Measurements from ENCODE around the gene OR2T6. TPM values are rescaled to one million over a fixed set of nuclear protein-coding genes. Genes with fewer than 3 reads are reported as not detected.

OR2T6 gene
- total and polyA plus RNA-seq, 9 of the 15 experiments (the other 6 are each of a cell fraction or from before 2014, with no cell fraction given) = not detected

- H3K36me3 ChIP-seq (ENCODE audit: control insufficient read depth, insufficient read depth, low read length) = no peaks in the 10 kb centered on the region
- no peak overlapping the region for H2AFZ ChIP-seq (ENCODE audit: low read depth, low read length)
- no peaks in the 10 kb centered on the region for H3K79me2 ChIP-seq (ENCODE audit: control insufficient read depth, insufficient read depth, low read length)
- BruUV-seq (replicated peaks) = no TSS peak
- no peak overlapping the region for H3K4me2 ChIP-seq (ENCODE audit: insufficient read depth, low read length)
- CTCF ChIA-PET (ENCODE audit: low intra/inter-chr PET ratio) = no interaction called here
- WGBS (ENCODE audit: insufficient coverage, low coverage, missing lambda C conversion rate) = 0% methylated on average over 3 of the region's 3 CpGs
- H3K9me1 ChIP-seq (ENCODE audit: control insufficient read depth, insufficient read depth, low read length) = no peaks in the 10 kb centered on the region
- H4K20me1 ChIP-seq (replicated peaks; ENCODE audit: control insufficient read depth, insufficient read depth, low read length) = no peaks in the 10 kb centered on the region
- FAIRE-seq (no peak), DNase-seq (ENCODE audit: extremely low read depth in 1 of 4, low spot score in 3 of 4) (no peak), ATAC-seq (no peak)
- POLR2A ChIA-PET = no interaction called here
- no peaks in the 10 kb centered on the region for H3K27me3 ChIP-seq (ENCODE audit: control insufficient read depth in 2 of 2, insufficient read depth in 2 of 2, low read length in 2 of 2)
- TF ChIP-seq REST (IDR thresholded peaks at IDR 0.05; ENCODE audit: borderline replicate concordance) (no peak), REST (CRISPR knock-in tag; IDR thresholded peaks at IDR 0.05; ENCODE audit: low read depth) (no peak), CEBPB (tag; IDR thresholded peaks at IDR 0.05) (peak; percentile 35; the same call in 1 of the 2 replicates)
- H3K9ac ChIP-seq (ENCODE audit: insufficient read depth in 1 of 2, low read depth in 2 of 2, low read length in 2 of 2) = no peak overlapping the region
- in situ Hi-C loops (cut with MboI) (no loop called here), intact Hi-C loops (cut with micrococcal nuclease) (no loop called here)
- H3K9me3 ChIP-seq (replicated peaks; ENCODE audit: control insufficient read depth, insufficient read depth, low read depth, low read length) = no peaks in the 10 kb centered on the region; the same call in 1 of the 2 replicates
- H3K4me3 ChIP-seq = no peak overlapping the region
- no peaks in the 10 kb centered on the region for H3K4me1 ChIP-seq (replicated peaks in 1 of 2; ENCODE audit: control insufficient read depth in 2 of 2, insufficient read depth in 2 of 2, low read length in 2 of 2)
- no peak overlapping the region for H3K27ac ChIP-seq (ENCODE audit: extremely low read depth, low read depth, low read length)
These were observed 32.1 kb upstream of the OR2T6 start for GRCh38 chr1:248343451-248343850.
